Measurements from ENCODE around the gene LMF1. TPM values are rescaled to one million over a fixed set of nuclear protein-coding genes. Genes with fewer than 3 reads are reported as not detected.

The LMF1 gene
- polyA plus RNA-seq (ENCODE audit: insufficient read length in 12 of 12) = 10 to 100 TPM in 7 of 12 donors, 1 to 10 TPM in 4, not detected in 1; 8.5 to 16.9 (median 11.0) TPM
- long read RNA-seq, donor 1, partial matches to known transcripts = 0 of 7 reads
- long read RNA-seq, donor 1, other reads (novel, unspliced or antisense) = 0 of 7 reads
- long read RNA-seq, donor 2, partial matches to known transcripts = 0 of 1 reads
- long read RNA-seq, donor 2, other reads (novel, unspliced or antisense) = 0 of 1 reads
- long read RNA-seq, donor 3 = 0 reads
- long read RNA-seq, donor 4, partial matches to known transcripts = 0 of 3 reads
- long read RNA-seq, donor 4, other reads (novel, unspliced or antisense) = 0 of 3 reads
- long read RNA-seq, donor 5, partial matches to known transcripts = 13 of 26 reads
- long read RNA-seq, donor 5, other reads (novel, unspliced or antisense) = 13 of 26 reads
- long read RNA-seq, donor 6, partial matches to known transcripts = 0 of 1 reads
- long read RNA-seq, donor 6, other reads (novel, unspliced or antisense) = 0 of 1 reads
- long read RNA-seq, donor 7 = 0 reads
- long read RNA-seq, donor 8, partial matches to known transcripts = 0 of 1 reads
- long read RNA-seq, donor 8, other reads (novel, unspliced or antisense) = 0 of 1 reads
- long read RNA-seq, donor 9, partial matches to known transcripts = 0 of 2 reads
- long read RNA-seq, donor 9, other reads (novel, unspliced or antisense) = 0 of 2 reads
- long read RNA-seq, donor 10, partial matches to known transcripts = 0 of 3 reads
- long read RNA-seq, donor 10, other reads (novel, unspliced or antisense) = 0 of 3 reads
- long read RNA-seq, donor 11 = 0 reads

DNA sequence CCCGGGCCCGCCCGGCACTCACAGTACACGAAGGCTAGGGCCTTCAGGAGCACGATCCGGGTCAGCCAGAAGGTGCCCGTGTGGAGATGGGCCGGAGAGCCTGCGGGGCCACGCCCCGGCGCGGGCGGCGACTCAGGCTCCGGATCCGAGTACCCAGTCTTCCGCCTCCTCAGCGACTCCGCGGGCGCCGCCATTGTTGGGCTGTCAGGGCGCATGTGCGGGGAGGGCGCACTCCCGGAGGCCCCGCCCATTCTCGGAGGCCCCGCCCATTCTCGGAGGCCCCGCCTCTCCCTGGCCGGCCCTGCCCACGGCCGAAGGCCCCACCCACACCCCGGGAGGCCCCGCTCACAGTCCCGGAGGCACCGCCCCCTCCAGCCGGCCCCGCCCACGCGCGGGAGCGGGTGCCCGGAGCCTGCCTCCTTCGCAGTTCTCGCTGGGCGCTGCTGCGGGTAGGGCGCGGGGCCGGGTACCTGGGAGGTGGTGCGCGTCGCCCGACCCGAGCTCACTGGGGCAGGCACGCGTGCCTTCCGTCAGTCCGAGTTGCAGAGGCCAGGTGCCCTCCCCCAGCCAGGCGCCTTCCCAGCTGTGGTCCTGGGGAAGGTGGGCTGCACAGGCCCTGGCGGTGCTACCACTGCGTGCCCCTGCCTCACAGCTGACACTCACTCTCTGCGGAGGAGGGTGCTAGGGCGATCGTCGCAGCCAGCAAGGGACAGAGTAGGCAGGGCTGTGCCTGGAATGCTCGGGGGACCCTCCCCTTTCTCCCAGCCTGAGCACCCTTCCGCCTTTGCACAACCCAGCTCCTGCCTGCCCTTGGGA, at the start of gene LMF1:
Gene LMF1 (minus strand): TSS at position 219 of the 816 bp plus-strand sequence. CDS start 4 bp downstream, at position 215.
- peak; percentile 92 for DNase-seq

DNA sequence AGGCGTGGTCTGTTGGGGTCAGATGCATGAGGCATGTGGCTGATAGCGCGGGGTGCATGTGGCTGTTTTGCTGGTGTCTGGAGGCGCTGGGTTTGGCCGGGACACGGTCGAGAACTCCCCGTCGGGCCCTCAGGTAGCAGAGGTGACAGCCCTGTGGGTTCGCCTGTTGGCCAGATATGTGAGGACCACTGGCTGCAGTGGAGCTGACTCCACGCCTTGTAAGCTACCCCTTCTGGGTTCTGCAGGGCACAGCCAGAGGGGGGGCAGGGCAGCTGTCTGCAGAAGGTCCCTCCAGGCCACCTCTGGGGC, 49.3 kb upstream of the LMF1 start:
- no peak for DNase-seq

DNA sequence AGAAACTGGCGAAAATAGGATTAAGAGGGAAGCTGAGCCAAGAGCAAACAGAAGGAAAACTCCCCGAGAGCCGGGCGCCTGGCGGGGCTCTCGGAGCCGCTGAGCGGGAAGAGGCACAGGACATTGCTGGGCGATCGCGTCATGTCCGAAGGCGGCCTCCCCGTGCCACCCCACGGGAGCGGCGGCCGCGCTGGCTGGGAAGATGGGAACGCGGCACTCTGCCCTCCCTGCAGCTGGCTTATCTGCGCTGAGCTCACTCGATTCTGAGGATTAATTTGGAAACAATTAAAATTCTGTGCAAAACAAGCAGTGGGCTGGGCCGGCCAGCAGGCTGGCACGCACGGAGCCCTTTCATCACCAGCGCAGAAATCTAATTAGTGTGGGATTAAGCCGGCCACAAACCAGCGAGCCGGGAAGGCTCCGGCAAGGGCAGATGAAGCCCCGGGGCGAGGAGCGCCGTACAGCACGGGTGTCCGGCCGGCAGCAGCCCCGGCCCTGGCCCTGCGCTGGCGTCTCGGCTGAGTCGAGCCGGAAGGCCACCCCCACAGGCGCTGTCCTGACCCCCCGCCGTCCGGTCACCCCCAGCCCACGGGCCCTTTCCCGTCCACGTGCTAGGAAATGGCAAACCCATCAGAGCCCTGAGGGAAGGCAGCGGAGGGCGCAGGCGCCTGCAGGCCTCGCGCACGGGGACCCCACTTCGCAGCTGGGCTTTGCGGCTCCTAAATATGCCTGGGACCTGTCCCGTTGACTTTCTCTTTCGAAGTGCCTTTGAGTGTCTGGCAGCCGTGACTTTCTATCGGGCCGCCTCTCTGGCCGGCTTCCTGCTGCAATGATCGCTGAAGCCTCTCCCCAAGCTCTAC, 48.7 kb upstream of the LMF1 start:
- no peak for DNase-seq

DNA sequence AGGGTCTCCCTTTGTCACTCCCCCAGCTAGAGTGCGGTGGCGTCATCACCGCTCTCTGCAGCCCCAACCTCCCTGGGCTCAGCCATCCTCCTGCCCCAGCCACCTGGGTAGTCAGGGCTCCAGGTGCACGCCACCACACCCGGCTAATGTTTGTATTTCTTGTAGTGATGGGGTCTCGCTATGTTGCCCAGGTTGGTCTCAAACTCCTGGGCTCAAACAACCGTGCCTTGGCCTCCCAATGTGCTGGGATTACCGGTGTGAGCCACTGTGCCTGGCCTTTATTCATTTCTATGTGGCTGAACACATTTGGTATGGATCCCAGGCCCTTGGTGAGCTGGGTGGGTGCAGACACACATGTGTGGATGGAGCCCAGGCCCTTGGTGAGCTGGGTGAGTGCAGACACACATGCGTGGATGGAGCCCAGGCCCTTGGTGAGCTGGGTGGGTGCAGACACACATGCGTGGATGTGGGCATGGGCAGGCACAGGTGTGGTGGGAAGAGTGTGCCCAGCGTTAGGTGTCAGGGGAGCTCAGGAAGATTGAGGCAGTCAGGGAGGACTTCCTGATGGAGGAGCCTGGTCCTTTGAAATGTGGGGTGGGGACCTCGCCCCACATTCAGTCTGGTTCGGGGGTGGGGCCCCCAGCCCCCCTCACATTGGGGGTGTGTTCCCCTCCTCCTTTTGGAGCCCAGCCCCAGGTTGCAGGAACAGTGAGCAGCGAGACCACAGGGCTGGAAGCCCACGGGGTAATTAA, 47.8 kb upstream of the LMF1 start:
- DNase-seq = no peak

DNA sequence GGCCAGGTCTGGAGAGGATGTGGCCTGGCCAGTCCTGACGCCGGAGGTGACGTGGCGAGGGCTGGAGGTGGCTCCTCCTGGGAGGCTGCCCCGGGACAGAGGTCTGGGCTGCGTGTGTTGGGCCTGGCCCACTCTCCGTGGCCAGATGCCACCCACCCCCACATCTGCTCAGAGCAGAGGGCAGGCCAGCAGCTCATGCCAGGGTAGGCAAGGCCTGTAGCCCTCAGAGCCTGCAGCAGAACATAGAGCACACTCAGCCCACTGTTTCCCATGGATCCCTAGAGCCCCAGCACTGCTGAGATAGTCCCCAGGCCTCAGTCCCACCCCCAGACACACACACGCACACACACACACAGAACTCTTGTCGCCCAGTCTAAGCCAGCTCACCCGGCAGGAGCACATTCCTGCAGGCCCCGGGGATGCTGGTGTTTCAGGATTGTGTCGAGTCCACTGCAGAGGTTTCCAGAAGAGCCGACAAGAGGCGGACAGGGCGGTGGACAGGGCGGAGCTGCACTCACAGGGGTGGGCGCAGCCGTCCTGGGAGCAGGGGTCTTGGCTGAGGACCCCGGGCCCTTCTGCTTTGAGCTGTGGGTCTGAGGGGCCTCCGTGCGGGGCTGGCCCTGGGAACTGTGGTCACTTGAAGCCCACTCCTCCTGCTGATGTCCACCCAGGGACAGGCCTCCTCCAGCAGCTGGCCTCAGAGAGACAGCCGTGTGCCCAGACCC, 44.1 kb upstream of the LMF1 start:
- DNase-seq = no peak

DNA sequence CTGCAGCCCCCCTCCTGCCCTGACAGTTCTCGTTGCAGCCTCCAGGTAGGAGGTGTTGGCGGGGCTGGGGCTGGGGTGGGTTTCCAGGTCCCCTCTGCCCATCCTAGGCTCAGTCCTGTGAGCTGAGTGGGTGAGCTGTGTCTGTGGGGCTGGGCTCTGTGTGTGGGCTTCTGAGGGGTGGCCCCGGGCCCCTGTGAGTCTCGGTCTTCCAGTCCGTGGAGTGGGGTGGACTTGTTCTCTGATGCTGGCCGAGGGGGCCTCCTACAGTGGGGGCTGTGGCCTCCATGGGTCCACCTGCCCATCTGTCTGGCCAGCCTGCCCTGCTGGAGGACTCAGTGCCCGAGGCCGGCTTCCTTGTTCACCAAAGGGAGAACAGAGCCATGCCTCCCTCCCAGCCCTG, 43.4 kb upstream of the LMF1 start:
- no peak for DNase-seq

DNA sequence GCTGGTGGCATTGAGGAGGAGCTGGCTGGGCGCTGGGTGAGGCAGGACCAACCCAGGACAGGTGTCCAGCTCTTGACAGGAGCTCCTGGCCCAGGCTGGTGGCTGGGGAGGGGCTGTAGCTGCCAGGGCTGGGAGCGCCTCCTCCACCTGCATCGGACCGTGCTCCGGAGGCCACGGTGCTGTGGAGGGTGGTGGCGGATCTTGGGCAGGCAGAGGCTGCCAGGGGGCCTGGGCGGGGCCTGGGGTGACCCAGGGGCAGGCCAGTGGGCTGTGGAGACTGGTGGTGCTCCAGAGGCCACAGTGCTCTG, 42.8 kb upstream of the LMF1 start:
- DNase-seq = no peak

DNA sequence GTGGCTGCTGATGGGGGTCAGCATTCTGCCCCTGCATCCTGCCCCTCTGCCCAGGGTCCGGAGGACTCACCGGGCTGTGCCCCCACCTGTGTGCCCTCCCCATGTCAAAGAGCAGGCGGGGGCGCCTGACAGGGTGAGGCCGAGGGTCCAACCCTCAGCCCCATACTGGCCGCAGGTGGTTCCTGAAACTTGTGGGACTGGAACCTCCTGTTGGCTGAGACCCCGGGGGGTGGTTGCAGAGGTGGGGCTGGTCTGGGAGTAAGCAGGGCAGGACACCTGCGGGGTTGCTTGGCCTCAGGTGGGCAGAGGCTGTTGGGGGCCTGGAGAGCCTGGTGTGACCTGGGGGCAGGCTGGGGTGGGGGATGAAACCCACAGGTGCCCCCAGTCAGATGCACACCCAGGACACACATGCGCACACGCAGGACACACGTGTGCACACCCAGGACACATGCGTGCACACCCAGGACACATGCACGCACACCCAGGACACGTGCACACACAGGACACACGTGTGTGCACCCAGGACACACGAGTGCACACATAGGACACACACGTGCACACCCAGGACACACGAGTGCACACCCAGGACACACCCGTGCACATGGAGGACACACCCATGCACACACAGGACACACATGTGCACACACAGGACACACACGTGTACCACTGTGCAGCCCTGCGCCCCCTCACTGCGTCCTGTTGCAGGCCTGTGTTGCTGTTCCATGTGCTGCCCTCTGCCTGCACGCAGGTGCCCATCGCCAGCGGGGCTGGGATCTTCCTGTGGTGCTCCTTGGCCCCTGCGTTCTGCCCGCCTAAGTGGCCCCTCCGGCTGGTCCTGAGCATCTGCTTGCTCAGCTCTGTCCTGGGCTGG, 42.2 kb upstream of the LMF1 start:
- no peak for DNase-seq

DNA sequence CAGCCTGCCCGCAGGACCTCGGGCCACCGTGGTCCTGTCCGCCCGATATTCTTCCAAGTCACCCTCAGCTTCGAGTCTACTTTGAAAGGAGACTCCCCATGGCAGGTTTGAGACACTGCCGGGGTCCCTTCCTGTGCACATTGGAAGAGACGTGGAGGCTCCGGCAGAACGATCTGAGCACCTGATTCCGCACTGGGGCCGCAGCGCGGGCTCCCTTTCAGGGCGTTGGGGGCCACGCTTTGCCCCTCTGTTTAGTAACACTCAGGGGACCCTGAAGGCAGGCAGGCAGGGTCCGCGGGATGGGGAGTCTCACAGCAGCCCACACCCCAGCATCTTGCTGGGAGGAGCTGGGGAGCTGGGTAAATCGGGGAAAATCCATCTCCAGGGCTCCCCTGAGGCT, 41.4 kb upstream of the LMF1 start:
- no peak for DNase-seq

DNA sequence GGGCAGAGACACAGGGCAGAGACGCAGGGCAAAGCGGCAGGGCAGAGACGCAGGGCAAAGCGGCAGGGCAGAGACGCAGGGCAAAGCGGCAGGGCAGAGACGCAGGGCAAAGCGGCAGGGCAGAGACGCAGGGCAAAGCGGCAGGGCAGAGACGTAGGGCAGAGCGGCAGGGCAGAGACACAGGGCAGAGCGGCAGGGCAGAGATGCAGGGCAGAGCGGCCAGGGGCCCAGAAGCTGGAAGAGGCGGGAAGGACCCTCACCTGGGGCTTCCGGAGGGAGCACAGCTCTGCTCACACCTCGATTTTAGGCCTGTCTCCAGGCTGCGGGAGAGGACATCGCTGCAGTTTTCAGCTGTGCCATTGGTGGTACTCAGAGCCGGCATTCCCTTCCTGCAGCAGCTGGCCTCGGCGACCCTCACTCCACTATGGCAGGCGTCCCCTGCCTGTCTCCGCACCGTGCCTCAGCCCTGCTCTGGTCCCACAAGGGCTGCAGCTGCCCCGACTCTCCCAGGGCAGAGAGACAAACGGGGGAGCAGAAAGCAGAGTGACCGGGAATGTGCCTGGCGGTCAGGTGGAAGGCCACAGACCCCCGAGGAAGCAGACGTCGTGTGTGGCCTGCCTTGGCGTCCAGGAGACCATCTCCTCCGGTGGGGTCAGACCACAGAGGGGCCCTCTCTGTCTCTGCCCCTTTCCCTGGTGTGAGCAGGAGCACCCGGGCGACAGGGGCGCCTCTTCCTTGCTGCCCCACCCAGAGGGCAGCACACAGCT, 40.7 kb upstream of the LMF1 start:
- DNase-seq = no peak

DNA sequence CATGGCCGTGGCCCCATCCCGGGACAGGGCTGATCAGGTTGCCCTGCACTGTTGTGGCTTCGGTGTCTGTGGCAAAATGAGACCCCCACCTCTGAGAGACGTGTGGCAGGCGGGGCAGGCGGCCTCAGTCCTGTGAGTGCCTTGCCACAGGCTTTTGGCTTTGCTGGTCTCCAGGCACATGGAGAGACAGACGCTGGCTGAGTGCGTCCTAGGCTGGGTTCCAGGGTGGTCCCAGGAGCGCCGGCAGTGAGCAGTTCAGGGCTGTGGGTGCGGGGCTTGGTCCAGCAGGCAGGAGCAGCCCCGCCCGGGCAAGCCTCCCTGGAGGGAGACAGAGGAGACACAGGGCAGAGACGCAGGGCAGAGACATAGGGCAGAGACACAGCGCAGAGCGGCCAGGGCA, 40.0 kb upstream of the LMF1 start:
- no peak for DNase-seq

DNA sequence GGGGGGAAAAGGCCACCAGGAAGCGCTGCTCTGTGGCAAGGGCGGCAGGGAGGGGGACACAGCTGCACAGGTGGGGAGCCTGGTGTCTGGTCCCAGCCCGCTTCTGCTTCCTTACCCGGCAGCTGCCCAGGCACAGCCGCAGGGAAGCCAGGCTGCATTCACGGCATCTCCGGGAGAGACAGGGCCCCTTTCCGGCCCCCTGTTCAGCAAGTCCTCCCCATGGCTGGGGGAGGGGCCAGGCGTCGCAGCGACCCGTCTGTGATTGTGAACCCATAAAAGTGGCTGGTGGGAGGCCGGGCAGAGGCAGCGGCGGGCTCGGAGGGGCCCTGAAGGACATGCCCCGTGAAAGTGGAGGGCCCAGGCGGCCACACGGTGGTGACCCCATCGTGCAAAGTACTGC, 39.5 kb upstream of the LMF1 start:
- DNase-seq = no peak

DNA sequence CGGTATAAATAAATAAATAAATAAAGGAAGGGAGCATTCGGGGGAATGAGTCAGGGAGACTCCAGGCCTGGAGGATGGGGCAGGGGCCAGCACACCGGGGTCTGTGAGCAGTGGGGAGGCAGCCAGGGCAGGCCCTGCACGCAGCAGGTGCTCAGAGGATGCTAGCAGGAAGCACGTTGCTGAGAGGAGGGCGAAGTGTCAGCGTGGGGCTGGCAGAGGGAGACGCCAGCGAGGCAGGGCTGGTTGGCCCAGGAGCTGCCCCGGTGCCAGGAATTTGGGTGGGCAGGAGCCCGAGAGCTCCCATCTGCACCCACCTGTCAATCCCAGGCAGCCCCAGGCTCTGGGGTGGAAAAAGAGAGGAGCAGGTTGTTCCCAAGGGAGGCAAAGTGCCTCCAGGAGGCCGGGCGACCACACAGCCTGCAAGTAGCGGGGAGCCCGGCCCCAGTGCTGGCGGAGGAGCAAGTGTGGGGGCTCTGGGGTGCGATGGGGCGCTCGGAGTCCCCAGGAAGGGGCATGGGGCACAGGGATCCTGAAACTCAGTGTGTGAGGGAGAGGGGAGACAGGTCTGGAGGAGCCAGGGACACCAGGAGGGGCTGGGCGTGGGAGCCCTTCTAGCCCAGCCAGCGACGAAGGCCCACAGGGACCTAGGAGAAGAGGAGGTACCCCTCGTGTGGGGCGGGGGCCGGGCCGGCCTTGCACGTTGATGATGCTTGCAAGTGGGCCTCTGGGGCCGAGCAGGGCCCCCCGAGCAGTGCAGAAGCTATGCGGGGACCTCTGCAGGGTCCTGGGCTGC, 38.8 kb upstream of the LMF1 start:
- DNase-seq = no peak

DNA sequence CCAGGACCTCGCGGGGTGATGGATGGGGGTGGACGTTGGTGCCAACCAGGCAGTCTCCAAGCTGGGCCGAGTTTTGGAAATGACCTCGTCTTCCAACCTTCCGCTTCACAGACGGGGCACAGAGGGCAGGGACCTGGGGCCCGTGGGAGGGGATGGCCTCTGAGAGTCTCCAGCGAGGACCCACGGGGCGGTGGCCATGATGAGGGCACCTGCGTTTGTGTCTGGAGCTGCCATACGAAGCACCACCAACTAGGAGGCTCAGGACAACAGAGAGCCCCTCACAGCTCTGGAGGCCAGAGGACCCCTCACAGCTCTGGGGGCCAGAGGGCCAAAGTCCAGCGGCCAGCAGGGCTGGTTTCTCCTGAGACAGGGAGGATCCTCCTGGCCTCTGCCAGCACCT, 37.3 kb upstream of the LMF1 start:
- no peak for DNase-seq

DNA sequence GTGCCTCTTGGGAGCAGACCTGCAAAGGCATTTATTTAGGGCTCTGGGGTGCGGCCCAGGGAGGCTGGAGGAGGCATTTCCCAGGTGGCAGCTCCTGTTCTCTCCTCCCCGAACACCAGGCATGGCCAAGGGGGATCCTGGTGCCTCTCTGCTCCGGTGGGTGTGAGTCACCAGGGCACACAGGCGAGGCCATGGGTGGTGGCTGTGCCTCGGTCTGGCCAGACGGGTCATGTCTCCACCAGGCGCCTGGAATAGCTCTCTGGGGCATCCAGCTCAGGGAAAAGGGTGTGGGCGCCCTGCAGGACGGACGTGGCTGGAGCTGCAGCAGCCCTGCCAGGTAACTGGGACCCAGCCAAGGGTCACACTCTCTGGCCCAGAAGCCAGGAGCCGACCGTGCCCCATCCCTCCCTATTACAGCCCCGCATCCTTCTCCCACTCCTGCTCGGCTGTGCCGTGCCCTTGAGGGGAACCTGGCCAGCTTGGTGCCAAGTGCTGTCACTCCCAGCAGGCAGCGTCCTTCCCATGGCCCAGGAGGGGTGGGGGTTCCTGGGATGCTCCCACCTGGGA, 36.6 kb upstream of the LMF1 start:
- DNase-seq = no peak

DNA sequence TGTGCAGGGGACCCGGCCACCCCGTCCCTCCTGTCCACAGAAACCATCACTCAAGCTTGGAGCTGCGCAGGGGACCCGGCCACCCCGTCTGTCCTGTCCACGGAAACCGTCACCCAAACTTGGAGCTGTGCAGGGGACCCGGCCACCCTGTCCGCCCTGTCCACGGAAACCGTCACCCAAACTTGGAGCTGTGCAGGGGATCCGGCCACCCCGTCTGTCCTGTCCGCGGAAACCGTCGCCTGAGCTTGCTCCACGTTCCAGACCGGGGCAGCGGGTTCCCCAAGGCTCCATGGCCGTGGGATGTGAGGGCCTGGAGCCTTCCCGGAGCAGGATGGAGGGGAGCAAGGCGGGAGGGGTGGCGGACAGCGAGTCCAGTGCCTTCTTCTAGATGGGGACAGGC, 36.0 kb upstream of the LMF1 start:
- no peak for DNase-seq

DNA sequence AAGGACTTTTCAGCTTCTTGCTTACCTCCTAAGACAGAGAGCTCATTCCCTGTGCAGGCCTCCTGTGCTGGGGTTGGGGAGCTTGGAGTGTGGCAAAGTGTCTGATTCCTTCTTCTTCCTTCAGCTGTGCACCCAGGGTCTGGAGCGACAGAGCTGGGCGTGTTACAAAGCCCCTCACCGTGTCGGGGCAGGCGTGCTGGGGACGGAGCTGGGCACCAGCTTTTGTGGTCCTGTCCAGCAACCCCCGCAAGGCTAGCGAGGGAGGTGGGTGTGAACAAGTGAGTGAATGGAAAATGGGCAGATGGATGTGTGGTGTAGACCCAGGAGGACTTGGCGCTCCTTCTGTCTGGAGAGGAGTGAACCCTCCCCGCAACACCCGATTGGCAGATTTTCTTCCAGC, 34.5 kb upstream of the LMF1 start:
- DNase-seq = no peak

Data from muscle of arm (tissue), 14 donors.